ENCODE measurements around the gene VPS37D. TPM values are rescaled to one million over a fixed set of nuclear protein-coding genes. Genes with fewer than 3 reads are reported as not detected.
A peak's percentile ranks its signal among the peaks of the same experiment; 100 is the strongest.

The VPS37D gene
- total RNA-seq, 1 experiment from 2014 or later, result 8.3 TPM

- H3K36me3 ChIP-seq (ENCODE audit: low read depth), result peaks cover 14% of the 10 kb centered on the region
- H3K9me3 ChIP-seq (ENCODE audit: insufficient read depth, low read depth), result no peaks in the 10 kb centered on the region
- no TSS peak for BruUV-seq (replicated peaks)
- H2AFZ ChIP-seq, result no peak overlapping the region
- POLR2A ChIA-PET (ENCODE audit: unreplicated experiment), result interaction anchor here (0.6 to 0.9 kb wide), 4 partner anchors 12 to 252 kb away, joined by 3 to 10 read pairs (median 6); no protein-coding TSS in a partner anchor
- intact Hi-C loops (cut with micrococcal nuclease; ENCODE audit: unreplicated experiment), result loop anchor here (5.0 kb wide), 1 partner anchor 50 kb away; the partner anchor contains the start of gene VPS37D
- no peaks in the 10 kb centered on the region for H3K9me2 ChIP-seq (ENCODE audit: insufficient read depth)
- DNase-seq, result no peak
- peaks cover 65% of the 10 kb centered on the region for H3K79me2 ChIP-seq (ENCODE audit: low read depth)
- CTCF ChIA-PET, result interaction anchor here (0.6 kb wide), 1 partner anchor 12 kb away, joined by 3 read pairs; no protein-coding TSS in a partner anchor
- H3K4me2 ChIP-seq, result peak overlapping the region; percentile 89
- H3K4me3 ChIP-seq, result peak overlapping the region; percentile 82
- TF ChIP-seq EZH2 (IDR thresholded peaks at IDR 0.05; ENCODE audit: low read depth) (no peak), CTCF (conservative IDR thresholded peaks at IDR 0.05) (no peak)
- H3K27me3 ChIP-seq (ENCODE audit: insufficient read depth, low read depth), result no peaks in the 10 kb centered on the region
- peak overlapping the region; percentile 86 for H3K27ac ChIP-seq
- peaks cover 38% of the 10 kb centered on the region for H4K20me1 ChIP-seq (ENCODE audit: insufficient read depth)
- H3K4me1 ChIP-seq (replicated peaks; ENCODE audit: insufficient read depth), result peaks cover 53% of the 10 kb centered on the region
- peaks cover 74% of the 10 kb centered on the region for H3F3A ChIP-seq (ENCODE audit: insufficient read depth, low read depth)
Measured at GRCh38 chr7:73717025-73717807, 49.6 kb downstream of the VPS37D start.

GRCh38 chr7:73717991-73718405 lies 50.4 kb downstream of the VPS37D start:
- intact Hi-C loops (cut with micrococcal nuclease; ENCODE audit: unreplicated experiment), result loop anchor here (5.0 kb wide), 1 partner anchor 51 kb away; the partner anchor contains the start of gene VPS37D
- TF ChIP-seq CTCF (conservative IDR thresholded peaks at IDR 0.05) (no peak), EZH2 (IDR thresholded peaks at IDR 0.05; ENCODE audit: low read depth) (no peak)
- peak overlapping the region; percentile 82 for H3K4me3 ChIP-seq
- peak overlapping the region; percentile 89 for H3K4me2 ChIP-seq
- H3K27me3 ChIP-seq (ENCODE audit: insufficient read depth, low read depth), result no peaks in the 10 kb centered on the region
- no peaks in the 10 kb centered on the region for H3K9me3 ChIP-seq (ENCODE audit: insufficient read depth, low read depth)
- H3K36me3 ChIP-seq (ENCODE audit: low read depth), result peaks cover 8% of the 10 kb centered on the region
- no peaks in the 10 kb centered on the region for H3K9me2 ChIP-seq (ENCODE audit: insufficient read depth)
- ChIA-PET CTCF (no interaction called here), POLR2A (ENCODE audit: unreplicated experiment) (interaction anchor here (0.6 to 0.9 kb wide), 6 partner anchors 13 to 252 kb away, joined by 3 to 10 read pairs (median 4); no protein-coding TSS in a partner anchor)
- H3F3A ChIP-seq (ENCODE audit: insufficient read depth, low read depth), result peaks cover 68% of the 10 kb centered on the region
- H2AFZ ChIP-seq, result no peak overlapping the region
- H4K20me1 ChIP-seq (ENCODE audit: insufficient read depth), result peaks cover 30% of the 10 kb centered on the region
- H3K4me1 ChIP-seq (replicated peaks; ENCODE audit: insufficient read depth), result peaks cover 57% of the 10 kb centered on the region
- peak; percentile 63 to 87 for DNase-seq
- H3K79me2 ChIP-seq (ENCODE audit: low read depth), result peaks cover 57% of the 10 kb centered on the region
- H3K27ac ChIP-seq, result peak overlapping the region; percentile 86
- BruUV-seq (replicated peaks), result no TSS peak

GRCh38 chr7:73718438-73718881 lies 50.8 kb downstream of the VPS37D start:
- TF ChIP-seq CTCF (conservative IDR thresholded peaks at IDR 0.05), result no peak
- no peak for TF ChIP-seq EZH2 (IDR thresholded peaks at IDR 0.05; ENCODE audit: low read depth)
- Histone ChIP-seq H3K79me2 (ENCODE audit: low read depth) (peaks cover 52% of the 10 kb centered on the region), H3K27me3 (ENCODE audit: insufficient read depth, low read depth) (no peaks in the 10 kb centered on the region), H3K4me3 (peak overlapping the region; percentile 82), H2AFZ (no peak overlapping the region), H3K36me3 (ENCODE audit: low read depth) (peaks cover 3% of the 10 kb centered on the region), H3K27ac (peak overlapping the region; percentile 86), H3K9me3 (ENCODE audit: insufficient read depth, low read depth) (no peaks in the 10 kb centered on the region), H3K4me2 (peak overlapping the region; percentile 89), H4K20me1 (ENCODE audit: insufficient read depth) (peaks cover 25% of the 10 kb centered on the region), H3F3A (ENCODE audit: insufficient read depth, low read depth) (peaks cover 64% of the 10 kb centered on the region), H3K4me1 (replicated peaks; ENCODE audit: insufficient read depth) (peaks cover 57% of the 10 kb centered on the region), H3K9me2 (ENCODE audit: insufficient read depth) (no peaks in the 10 kb centered on the region)
- CTCF ChIA-PET, result no interaction called here
- TSS peak; percentile 46 for BruUV-seq (replicated peaks)
- DNase-seq, result peak in 1 of 2 experiments; percentile 31
- intact Hi-C loops (cut with micrococcal nuclease; ENCODE audit: unreplicated experiment), result loop anchor here (5.0 kb wide), 1 partner anchor 51 kb away; the partner anchor contains the start of gene VPS37D
- POLR2A ChIA-PET (ENCODE audit: unreplicated experiment), result interaction anchor here (0.6 to 0.9 kb wide), 3 partner anchors 16 to 107 kb away, joined by 4 to 5 read pairs (median 4); no protein-coding TSS in a partner anchor

All from PC-9 (cell line).